Activated T-helper 2 cell treated with anti-CD3 and anti-CD28 coated beads, Interferon-gamma antibody, Interleukin-2, Interleukin-4, amounts not matched to agents 10 μg/mL and 5 μg/mL and 100 μg/mL, durations not matched to agents 14 hours and 24 hours and 36 hours (primary cell): ENCODE data around the gene EPC2. TPM values are rescaled to one million over a fixed set of nuclear protein-coding genes. Genes with fewer than 3 reads are reported as not detected.
"Not testable (repeated sequence)": the region's sequence is repeated elsewhere in the genome, so short reads cannot be mapped to it uniquely, and the experiment has no call there.

ENCODE experiments used
- DNase-seq: peaks from one replicate; pipeline ENCODE4 v3.0.0; 2021; ENCODE audit warnings: low spot score
- H3K27ac Mint-ChIP-seq: one replicate; pipeline ENCODE4 v1.8.0; 2021; ENCODE audit warnings: mixed read lengths
- H3K27me3 Mint-ChIP-seq: one replicate; pipeline ENCODE4 v1.8.0; 2021; ENCODE audit warnings: low read depth, mixed read lengths
- H3K36me3 Mint-ChIP-seq: one replicate; pipeline ENCODE4 v1.8.0; 2021; ENCODE audit warnings: low read depth, mixed read lengths
- H3K4me1 Mint-ChIP-seq: one replicate; pipeline ENCODE4 v1.8.0; 2021; ENCODE audit warnings: low read depth, mixed read lengths
- H3K4me3 Mint-ChIP-seq: one replicate; pipeline ENCODE4 v1.8.0; 2021; ENCODE audit warnings: low read depth, mild to moderate bottlenecking, moderate library complexity, mixed read lengths
- H3K9me3 Mint-ChIP-seq: one replicate; pipeline ENCODE4 v1.8.0; 2021; ENCODE audit warnings: mixed read lengths
- intact Hi-C: fragments of 100-400 bp; cut with micrococcal nuclease; formaldehyde crosslinking; loops from one replicate; pipeline ENCODE4 v1.15.1; 2023
- total RNA-seq: library from RNA; stranded (reverse); gene quantifications from 2 replicates; pipeline ENCODE4 v1.2.3, GENCODE V29; 2022

Gene EPC2
- total RNA-seq, 1 donor from 2014 or later = 25.4 TPM

DNA sequence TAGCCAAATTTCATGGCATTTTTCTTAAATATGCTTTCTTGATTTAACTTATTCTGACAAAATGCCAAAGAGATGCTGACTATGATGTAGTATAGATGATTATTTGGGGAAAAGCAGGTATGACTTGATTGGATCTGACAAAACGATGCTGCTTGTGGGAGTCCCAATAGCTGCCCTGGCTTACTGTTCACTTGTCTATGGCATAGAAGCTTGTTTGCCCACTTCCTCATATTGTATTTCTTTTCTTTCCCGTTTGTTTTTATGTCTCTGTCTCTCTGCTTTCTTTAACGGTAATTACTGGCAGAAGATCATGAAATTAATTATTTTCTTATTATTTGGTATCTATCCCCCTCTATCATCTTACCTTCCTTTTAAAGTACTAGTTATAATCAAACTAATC is 43.0 kb downstream of the EPC2 start:
- no peak overlapping the region for H3K27ac Mint-ChIP-seq
- peaks cover 3% of the 10 kb centered on the region for H3K9me3 Mint-ChIP-seq
- peaks cover 34% of the 10 kb centered on the region for H3K36me3 Mint-ChIP-seq
- intact Hi-C loops = no loop called here
- DNase-seq = no peak
- no peak overlapping the region for H3K4me3 Mint-ChIP-seq
- H3K27me3 Mint-ChIP-seq = no peaks in the 10 kb centered on the region
- H3K4me1 Mint-ChIP-seq = peaks cover 14% of the 10 kb centered on the region

DNA sequence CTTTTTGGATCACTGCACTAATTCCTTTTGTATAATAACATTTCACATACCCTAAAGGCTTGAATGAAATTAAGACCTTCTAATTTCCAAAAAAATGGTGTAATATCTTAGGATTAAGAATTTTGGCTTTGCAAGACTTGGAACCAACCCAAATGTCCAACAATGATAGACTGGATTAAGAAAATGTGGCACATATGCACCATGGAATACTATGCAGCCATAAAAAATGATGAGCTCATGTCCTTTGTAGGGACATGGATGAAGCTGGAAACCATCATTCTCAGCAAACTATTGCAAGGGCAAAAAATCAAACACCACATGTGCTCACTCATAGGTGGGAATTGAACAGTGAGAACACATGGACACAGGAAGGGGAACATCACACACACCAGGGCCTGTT is 43.5 kb downstream of the EPC2 start:
- H3K27me3 Mint-ChIP-seq, H3K4me3 Mint-ChIP-seq, intact Hi-C loops, DNase-seq, H3K9me3 Mint-ChIP-seq, H3K27ac Mint-ChIP-seq: not testable (repeated sequence)
- Mint-ChIP-seq H3K36me3 (peaks cover 34% of the 10 kb centered on the region), H3K4me1 (peaks cover 14% of the 10 kb centered on the region)

DNA sequence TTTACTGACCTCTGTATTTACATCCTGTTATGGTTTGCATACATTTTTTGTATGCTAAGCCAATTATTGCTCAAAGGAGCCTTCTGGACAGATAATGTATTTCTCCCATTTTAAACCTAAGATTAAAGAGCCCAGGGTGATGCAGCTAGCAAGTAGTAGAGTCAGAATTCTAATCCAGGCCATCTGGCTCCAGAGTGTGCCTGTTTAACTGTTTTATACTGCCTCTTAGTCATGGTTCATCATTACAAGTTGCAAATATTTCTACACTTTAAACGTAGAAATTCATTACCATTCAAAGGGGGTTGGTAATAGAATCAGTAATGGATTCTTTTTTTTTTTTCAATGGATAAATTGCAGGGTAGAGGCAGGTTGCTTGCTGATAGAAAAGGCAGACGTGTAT is 52.4 kb downstream of the EPC2 start:
- peaks cover 81% of the 10 kb centered on the region for H3K36me3 Mint-ChIP-seq
- intact Hi-C loops = no loop called here
- H3K27ac Mint-ChIP-seq = no peak overlapping the region
- H3K27me3 Mint-ChIP-seq = no peaks in the 10 kb centered on the region
- peaks cover 30% of the 10 kb centered on the region for H3K9me3 Mint-ChIP-seq
- no peak overlapping the region for H3K4me3 Mint-ChIP-seq
- H3K4me1 Mint-ChIP-seq = no peaks in the 10 kb centered on the region
- no peak for DNase-seq

DNA sequence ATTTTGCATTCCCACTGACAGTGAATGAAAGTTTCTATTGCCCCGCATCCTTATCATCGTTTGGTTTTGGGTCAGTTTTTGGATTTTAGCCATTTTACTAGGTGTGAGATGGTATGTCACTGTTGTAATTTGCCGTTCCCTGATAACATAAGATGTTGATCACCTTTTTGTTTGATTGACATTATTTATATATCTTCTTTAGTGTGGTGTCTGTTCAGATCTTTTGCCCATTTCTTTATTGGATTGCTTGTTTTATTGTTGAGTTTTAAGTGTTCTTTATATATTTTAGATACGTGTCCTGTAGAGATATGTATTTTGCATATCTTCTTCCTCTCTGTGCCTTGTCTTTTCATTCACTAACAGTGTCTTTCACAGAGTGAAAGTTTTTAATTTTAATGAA is 55.3 kb downstream of the EPC2 start:
- Mint-ChIP-seq H3K4me3 (no peak overlapping the region), H3K4me1 (no peaks in the 10 kb centered on the region), H3K27me3 (no peaks in the 10 kb centered on the region), H3K27ac (no peak overlapping the region), H3K36me3 (peaks cover 85% of the 10 kb centered on the region), H3K9me3 (peaks cover 49% of the 10 kb centered on the region)
- intact Hi-C loops = no loop called here
- DNase-seq = no peak

DNA sequence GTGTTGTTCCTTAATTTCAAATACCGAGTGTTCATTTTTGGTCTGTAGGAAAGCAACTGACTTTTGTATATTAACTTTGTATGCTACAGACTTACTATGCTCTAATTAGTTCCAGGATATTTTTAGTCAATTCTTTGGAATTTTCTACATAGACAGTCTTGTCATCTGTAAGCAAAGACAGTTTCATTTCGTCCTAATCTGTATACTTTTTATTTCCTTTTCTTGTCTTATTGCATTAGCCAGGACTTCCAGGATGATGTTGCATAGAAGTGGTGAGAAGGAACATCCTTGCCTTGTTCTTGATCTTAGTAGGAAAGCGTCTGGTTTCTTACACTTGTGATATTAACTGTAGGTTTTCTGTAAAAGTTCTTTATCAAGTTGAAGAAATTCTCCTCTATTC is 56.5 kb downstream of the EPC2 start:
- no peak for DNase-seq
- Mint-ChIP-seq H3K27ac (no peak overlapping the region), H3K9me3 (peaks cover 54% of the 10 kb centered on the region), H3K4me3 (no peak overlapping the region), H3K36me3 (peaks cover 83% of the 10 kb centered on the region), H3K27me3 (no peaks in the 10 kb centered on the region), H3K4me1 (no peaks in the 10 kb centered on the region)
- intact Hi-C loops = no loop called here

DNA sequence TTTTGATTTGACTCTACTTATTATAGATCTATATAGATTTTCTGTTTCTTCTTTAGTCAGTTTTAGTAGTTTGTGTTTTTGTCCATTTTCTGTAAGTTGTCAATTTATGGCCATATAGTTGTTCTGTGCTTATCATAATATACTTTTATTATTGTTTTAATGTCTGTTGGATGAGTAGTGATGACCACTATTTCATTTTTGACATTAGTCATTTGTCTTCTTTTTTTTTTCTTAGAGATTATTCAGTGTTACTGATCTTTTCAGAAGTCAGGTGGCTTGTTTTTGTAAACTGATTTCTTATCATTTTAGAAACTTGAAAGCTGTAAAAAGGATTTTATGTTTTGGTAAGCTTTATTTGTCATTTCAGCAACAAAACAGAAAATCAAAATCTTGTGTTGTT is 57.3 kb downstream of the EPC2 start:
- Mint-ChIP-seq H3K36me3 (peaks cover 84% of the 10 kb centered on the region), H3K4me3 (no peak overlapping the region), H3K27me3 (no peaks in the 10 kb centered on the region), H3K9me3 (peaks cover 63% of the 10 kb centered on the region), H3K27ac (no peak overlapping the region), H3K4me1 (no peaks in the 10 kb centered on the region)
- no peak for DNase-seq
- intact Hi-C loops = no loop called here

DNA sequence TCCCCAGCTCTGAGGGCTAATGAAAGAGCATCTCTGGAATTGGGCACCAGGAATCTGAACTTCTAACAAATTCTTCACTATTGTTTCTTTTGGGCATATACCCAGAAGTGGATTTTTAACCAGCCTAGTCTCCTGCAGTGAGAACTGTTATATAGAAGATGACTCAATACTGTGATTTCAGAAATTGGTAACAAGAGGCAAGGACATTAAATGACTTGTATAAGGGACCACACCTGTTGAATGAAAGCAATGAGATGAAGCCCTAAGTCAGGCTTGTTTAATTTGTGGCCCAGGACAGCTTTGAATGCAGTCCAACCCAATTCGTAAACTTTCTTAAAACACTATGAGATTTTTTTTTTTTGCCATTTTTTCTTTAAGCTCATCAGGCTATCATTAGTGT is 57.9 kb downstream of the EPC2 start:
- intact Hi-C loops = no loop called here
- Mint-ChIP-seq H3K4me3 (no peak overlapping the region), H3K4me1 (no peaks in the 10 kb centered on the region), H3K36me3 (peaks cover 83% of the 10 kb centered on the region), H3K9me3 (peaks cover 69% of the 10 kb centered on the region), H3K27me3 (no peaks in the 10 kb centered on the region), H3K27ac (no peak overlapping the region)
- no peak for DNase-seq

DNA sequence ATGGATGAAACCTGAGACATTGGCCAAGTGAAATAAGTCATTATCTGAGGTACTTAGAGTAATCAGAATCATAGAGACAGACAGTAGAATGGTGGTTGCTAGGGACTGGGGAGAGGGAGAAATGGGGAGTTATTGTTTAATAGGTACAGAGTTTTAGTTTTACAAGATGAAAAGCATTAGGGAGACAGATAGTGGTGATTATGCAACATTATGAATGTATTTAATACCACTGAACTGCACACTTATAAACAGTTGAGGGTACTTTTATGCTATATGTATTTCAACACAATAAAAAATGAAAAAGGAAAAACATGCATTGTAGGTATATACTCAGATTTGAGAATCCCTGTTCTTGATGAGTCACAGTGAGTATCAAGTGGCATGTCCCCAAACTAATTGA is 59.7 kb downstream of the EPC2 start:
- DNase-seq = no peak
- Mint-ChIP-seq H3K27me3 (no peaks in the 10 kb centered on the region), H3K4me3 (no peak overlapping the region), H3K27ac (no peak overlapping the region), H3K36me3 (peaks cover 85% of the 10 kb centered on the region), H3K9me3 (peaks cover 82% of the 10 kb centered on the region), H3K4me1 (no peaks in the 10 kb centered on the region)
- intact Hi-C loops = no loop called here

DNA sequence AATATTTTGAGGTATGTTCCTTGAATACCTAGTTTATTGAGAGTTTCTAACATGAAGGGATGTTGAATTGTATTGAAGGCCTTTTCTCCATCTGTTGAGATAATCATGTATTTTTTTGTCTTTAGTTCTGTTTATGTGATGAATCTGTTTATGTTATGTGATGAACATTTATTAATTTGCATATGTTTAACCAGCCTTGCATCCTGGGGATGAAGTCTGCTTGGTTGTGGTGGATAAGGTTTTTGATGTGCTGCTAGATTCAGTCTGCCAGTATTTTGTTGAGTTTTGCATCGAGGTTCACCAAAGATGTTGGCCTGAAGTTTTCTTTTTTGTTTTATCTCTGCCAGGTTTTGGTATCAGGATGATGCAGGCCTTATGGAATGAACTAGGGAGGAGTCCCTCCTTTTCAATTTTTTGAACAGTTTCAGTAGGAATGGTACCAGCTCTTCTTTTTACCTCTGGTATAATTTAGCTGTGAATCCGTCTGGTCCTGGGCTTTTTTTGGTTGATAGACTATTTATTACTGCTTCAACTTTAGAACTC is 71.9 kb downstream of the EPC2 start:
- intact Hi-C loops = no loop called here
- Mint-ChIP-seq H3K36me3 (peaks cover 65% of the 10 kb centered on the region), H3K9me3 (peaks cover 26% of the 10 kb centered on the region), H3K27me3 (no peaks in the 10 kb centered on the region), H3K27ac (no peak overlapping the region), H3K4me1 (peaks cover 43% of the 10 kb centered on the region), H3K4me3 (no peak overlapping the region)
- no peak for DNase-seq

DNA sequence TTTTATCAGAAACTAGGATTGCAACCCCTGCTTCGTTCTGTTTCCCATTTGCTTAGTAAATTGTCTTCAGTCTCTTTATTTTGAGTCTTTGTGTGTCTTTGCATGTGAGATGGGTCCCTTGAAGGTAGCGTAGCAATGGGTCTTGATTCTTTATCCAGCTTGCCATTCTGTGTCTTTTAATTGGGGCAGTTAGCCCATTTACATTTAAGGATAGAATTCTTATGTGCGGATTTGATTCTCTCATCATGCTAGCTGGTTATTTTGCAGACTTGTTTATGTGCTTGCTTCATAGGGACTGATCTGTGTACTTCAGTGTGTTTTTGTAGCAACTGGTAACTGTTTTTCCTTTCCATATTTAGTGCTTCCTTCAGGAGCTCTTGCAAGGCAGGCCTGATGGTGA is 73.5 kb downstream of the EPC2 start:
- H3K27me3 Mint-ChIP-seq = no peaks in the 10 kb centered on the region
- DNase-seq = no peak
- peaks cover 26% of the 10 kb centered on the region for H3K9me3 Mint-ChIP-seq
- no peak overlapping the region for H3K27ac Mint-ChIP-seq
- H3K4me1 Mint-ChIP-seq = peaks cover 51% of the 10 kb centered on the region
- H3K4me3 Mint-ChIP-seq = no peak overlapping the region
- intact Hi-C loops = no loop called here
- H3K36me3 Mint-ChIP-seq = peaks cover 57% of the 10 kb centered on the region

DNA sequence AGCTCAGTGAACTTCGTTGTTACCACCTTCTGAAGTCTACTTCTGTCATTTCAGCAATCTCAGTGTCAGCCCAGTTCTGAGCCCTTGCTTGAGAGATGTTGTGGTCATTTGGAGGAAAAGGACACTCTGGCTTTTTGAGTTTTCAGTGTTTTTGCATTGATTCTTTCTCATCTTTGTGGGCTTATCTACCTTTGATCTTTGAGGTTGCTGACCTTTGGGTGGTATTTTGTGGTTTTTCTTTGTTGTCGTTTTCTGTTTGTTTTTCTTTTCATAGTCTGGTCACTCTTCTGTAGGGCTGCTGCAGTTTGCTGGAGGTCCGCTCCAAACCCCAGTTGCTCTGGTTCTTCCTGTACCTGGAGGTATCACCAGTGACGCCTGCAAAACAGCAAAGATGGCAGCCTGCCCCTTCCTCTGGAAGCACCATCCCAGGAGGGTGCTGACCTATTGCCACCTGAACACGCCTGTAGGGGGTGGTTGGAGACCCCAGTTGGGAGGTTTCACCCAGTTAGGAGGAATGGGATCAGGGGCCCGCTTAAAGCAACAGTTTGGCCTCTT is 74.7 kb downstream of the EPC2 start:
- no peak overlapping the region for H3K4me3 Mint-ChIP-seq
- peaks cover 51% of the 10 kb centered on the region for H3K36me3 Mint-ChIP-seq
- no peak overlapping the region for H3K27ac Mint-ChIP-seq
- intact Hi-C loops = no loop called here
- peaks cover 26% of the 10 kb centered on the region for H3K9me3 Mint-ChIP-seq
- DNase-seq = no peak
- peaks cover 48% of the 10 kb centered on the region for H3K4me1 Mint-ChIP-seq
- no peaks in the 10 kb centered on the region for H3K27me3 Mint-ChIP-seq

DNA sequence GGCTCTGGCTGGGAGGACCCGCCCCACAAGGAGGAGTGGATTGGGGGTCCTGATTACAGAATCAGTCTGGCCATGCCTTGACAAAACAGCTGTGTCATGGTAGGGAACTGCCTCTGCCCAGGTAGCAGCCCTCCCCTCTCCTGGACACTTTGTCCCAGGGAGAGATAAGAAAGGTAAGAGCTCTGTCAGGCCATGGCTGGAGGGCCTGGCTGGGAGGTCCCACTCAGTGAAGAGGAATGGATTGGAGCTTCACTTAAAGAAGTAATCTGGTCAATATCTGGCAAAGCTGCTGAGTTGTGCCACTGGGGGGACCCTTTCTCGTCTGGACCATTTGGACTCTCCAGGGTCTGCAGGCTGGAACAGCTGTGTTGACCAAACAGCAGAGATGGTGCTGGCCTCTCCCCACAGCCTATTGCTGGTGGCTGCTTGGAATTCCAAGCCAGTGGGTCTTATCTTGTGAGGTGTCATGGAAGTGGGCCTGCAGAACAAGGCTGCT is 75.4 kb downstream of the EPC2 start:
- intact Hi-C loops = no loop called here
- Mint-ChIP-seq H3K36me3 (peaks cover 51% of the 10 kb centered on the region), H3K4me3 (no peak overlapping the region), H3K27ac (no peak overlapping the region), H3K27me3 (no peaks in the 10 kb centered on the region), H3K4me1 (peaks cover 51% of the 10 kb centered on the region), H3K9me3 (peaks cover 26% of the 10 kb centered on the region)
- DNase-seq = no peak

DNA sequence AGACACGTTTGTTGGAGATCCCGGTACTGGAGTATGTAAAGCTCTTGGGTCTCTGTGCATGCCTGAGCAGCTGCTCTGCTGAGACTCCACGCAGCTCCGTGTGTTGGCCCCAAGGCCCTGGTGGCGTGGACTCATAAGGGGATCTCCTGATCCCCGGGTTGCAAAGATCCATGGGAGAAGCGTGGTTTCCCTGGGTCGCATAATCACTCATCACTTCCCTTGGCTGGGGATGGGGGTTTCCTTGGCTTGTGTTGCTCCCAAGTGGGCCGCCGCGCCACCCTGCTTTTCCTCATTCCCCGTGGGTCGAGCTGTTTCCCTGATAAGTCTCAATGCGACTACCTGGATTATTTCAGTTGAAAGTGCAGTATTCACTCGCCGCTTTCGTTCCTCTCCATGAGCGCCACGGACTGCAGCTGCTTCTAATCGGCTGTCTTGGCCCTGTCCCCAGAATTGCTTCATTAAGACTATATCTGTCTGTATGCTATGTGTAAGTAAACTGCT is 76.0 kb downstream of the EPC2 start:
- intact Hi-C loops = no loop called here
- Mint-ChIP-seq H3K36me3 (peaks cover 46% of the 10 kb centered on the region), H3K27ac (no peak overlapping the region), H3K9me3 (peaks cover 22% of the 10 kb centered on the region), H3K27me3 (no peaks in the 10 kb centered on the region), H3K4me1 (peaks cover 54% of the 10 kb centered on the region), H3K4me3 (no peak overlapping the region)
- DNase-seq = no peak
